Nephron (organoid): ENCODE measurements around the gene ADGRD1.
"Not testable (repeated sequence)": the region's sequence is repeated elsewhere in the genome, so short reads cannot be mapped to it uniquely, and the experiment has no call there.

Source experiments
- H3K27ac Mint-ChIP-seq, 3 experiments: 2 replicates each; pipeline ENCODE4 v1.8.0; 2020; ENCODE audit warnings: mixed read lengths in 3 of 3, mild to moderate bottlenecking in 2 of 3, moderate library complexity in 1 of 3
- H3K27me3 Mint-ChIP-seq: 2 replicates; pipeline ENCODE4 v1.8.0; 2021; ENCODE audit warnings: low read depth, mild to moderate bottlenecking, moderate library complexity, mixed read lengths
- H3K36me3 Mint-ChIP-seq: 2 replicates; pipeline ENCODE4 v1.8.0; 2020; ENCODE audit warnings: low read depth, mixed read lengths
- H3K4me1 Mint-ChIP-seq: 2 replicates; pipeline ENCODE4 v1.8.0; 2020; ENCODE audit warnings: mixed read lengths
- H3K4me3 Mint-ChIP-seq, 3 experiments: 2 replicates each; pipeline ENCODE4 v1.8.0; 2020; ENCODE audit warnings: mild to moderate bottlenecking in 3 of 3, mixed read lengths in 3 of 3, moderate library complexity in 2 of 3
- H3K9me3 Mint-ChIP-seq: 2 replicates; pipeline ENCODE4 v1.8.0; 2020; ENCODE audit warnings: mixed read lengths
- TF ChIP-seq, protein P1 (sequence below), 3 experiments: fragments of 200-600 bp; sonication (generic); IDR thresholded peaks; one replicate each; pipeline ENCODE4 v1.5.0; 2021; ENCODE audit warnings: antibody characterized with exemption in 3 of 3; ENCODE audit not compliant: unreplicated experiment in 3 of 3

The ADGRD1 gene

GRCh38 chr12:130953771-130954543 lies at the start of gene ADGRD1:
Gene ADGRD1, plus strand, starts transcription at chr12:130953907. Its CDS starts 559 bp downstream, at chr12:130954466.
- peak within 1 kb of the TSS; percentile 60 to 82 (median 76) for H3K27ac Mint-ChIP-seq
- peaks cover 34% of the 10 kb centered on the region for H3K4me1 Mint-ChIP-seq

GRCh38 chr12:130904064-130904463 lies 49.6 kb upstream of the ADGRD1 start:
- TF ChIP-seq, protein P1, sequence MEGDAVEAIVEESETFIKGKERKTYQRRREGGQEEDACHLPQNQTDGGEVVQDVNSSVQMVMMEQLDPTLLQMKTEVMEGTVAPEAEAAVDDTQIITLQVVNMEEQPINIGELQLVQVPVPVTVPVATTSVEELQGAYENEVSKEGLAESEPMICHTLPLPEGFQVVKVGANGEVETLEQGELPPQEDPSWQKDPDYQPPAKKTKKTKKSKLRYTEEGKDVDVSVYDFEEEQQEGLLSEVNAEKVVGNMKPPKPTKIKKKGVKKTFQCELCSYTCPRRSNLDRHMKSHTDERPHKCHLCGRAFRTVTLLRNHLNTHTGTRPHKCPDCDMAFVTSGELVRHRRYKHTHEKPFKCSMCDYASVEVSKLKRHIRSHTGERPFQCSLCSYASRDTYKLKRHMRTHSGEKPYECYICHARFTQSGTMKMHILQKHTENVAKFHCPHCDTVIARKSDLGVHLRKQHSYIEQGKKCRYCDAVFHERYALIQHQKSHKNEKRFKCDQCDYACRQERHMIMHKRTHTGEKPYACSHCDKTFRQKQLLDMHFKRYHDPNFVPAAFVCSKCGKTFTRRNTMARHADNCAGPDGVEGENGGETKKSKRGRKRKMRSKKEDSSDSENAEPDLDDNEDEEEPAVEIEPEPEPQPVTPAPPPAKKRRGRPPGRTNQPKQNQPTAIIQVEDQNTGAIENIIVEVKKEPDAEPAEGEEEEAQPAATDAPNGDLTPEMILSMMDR (IDR thresholded peaks at IDR 0.05; ENCODE audit: unreplicated experiment in 3 of 3), result no peak
- peaks cover 3% of the 10 kb centered on the region for H3K27me3 Mint-ChIP-seq
- H3K4me3 Mint-ChIP-seq, result no peak overlapping the region
- no peaks in the 10 kb centered on the region for H3K9me3 Mint-ChIP-seq
- no peak overlapping the region for H3K27ac Mint-ChIP-seq
- no peaks in the 10 kb centered on the region for H3K36me3 Mint-ChIP-seq
- no peaks in the 10 kb centered on the region for H3K4me1 Mint-ChIP-seq

More at GRCh38 chr12:130953771-130954543, at the start of gene ADGRD1:
- H3K9me3 Mint-ChIP-seq, result no peaks in the 10 kb centered on the region
- no peaks in the 10 kb centered on the region for H3K36me3 Mint-ChIP-seq
- TF ChIP-seq, protein P1 (IDR thresholded peaks at IDR 0.05; ENCODE audit: unreplicated experiment in 3 of 3), result no peak
- H3K4me3 Mint-ChIP-seq, result peak within 1 kb of the TSS; percentile 78 to 85 (median 78)
- H3K27me3 Mint-ChIP-seq, result peaks cover 12% of the 10 kb centered on the region

DNA sequence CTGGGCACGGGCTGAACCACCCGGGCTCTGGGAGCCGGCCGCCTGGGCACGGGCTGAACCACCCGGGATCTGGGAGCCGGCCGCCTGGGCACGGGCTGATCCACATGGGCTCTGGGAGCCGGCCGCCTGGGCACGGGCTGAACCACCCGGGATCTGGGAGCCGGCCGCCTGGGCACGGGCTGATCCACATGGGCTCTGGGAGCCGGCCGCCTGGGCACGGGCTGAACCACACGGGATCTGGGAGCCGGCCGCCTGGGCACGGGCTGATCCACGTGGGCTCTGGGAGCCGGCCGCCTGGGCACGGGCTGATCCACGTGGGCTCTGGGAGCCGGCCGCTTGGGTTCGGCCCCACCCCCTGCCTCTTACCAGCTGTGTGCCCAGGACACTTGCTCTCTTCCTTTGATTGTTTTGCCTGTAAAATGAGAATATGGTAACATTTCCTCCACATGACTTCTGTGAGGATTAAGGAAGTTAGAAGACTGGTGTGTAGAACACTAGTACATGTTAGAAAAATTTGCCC lies 48.7 kb upstream of the ADGRD1 start:
- not testable (repeated sequence) for H3K4me3 Mint-ChIP-seq, H3K36me3 Mint-ChIP-seq, H3K27ac Mint-ChIP-seq, H3K27me3 Mint-ChIP-seq, H3K9me3 Mint-ChIP-seq, H3K4me1 Mint-ChIP-seq

- no peaks in the 10 kb centered on the region for H3K4me1 Mint-ChIP-seq
- peaks cover 20% of the 10 kb centered on the region for H3K9me3 Mint-ChIP-seq
- no peaks in the 10 kb centered on the region for H3K36me3 Mint-ChIP-seq
- no peak overlapping the region for H3K27ac Mint-ChIP-seq
- TF ChIP-seq, protein P1 (IDR thresholded peaks at IDR 0.05; ENCODE audit: unreplicated experiment in 3 of 3), result no peak
- no peak overlapping the region for H3K4me3 Mint-ChIP-seq
- peaks cover 8% of the 10 kb centered on the region for H3K27me3 Mint-ChIP-seq
Observed at GRCh38 chr12:130909111-130909510, 44.6 kb upstream of the ADGRD1 start.

- H3K4me3 Mint-ChIP-seq, result no peak overlapping the region
- peaks cover 3% of the 10 kb centered on the region for H3K4me1 Mint-ChIP-seq
- TF ChIP-seq, protein P1 (IDR thresholded peaks at IDR 0.05; ENCODE audit: unreplicated experiment in 3 of 3), result no peak
- H3K9me3 Mint-ChIP-seq, result peaks cover 20% of the 10 kb centered on the region
- no peak overlapping the region for H3K27ac Mint-ChIP-seq
- peaks cover 14% of the 10 kb centered on the region for H3K27me3 Mint-ChIP-seq
- no peaks in the 10 kb centered on the region for H3K36me3 Mint-ChIP-seq
Observed at GRCh38 chr12:130911193-130911592, 42.5 kb upstream of the ADGRD1 start.

- Mint-ChIP-seq H3K27me3 (peaks cover 22% of the 10 kb centered on the region), H3K4me3 (no peak overlapping the region), H3K27ac (no peak overlapping the region), H3K36me3 (no peaks in the 10 kb centered on the region), H3K9me3 (peaks cover 20% of the 10 kb centered on the region), H3K4me1 (peaks cover 10% of the 10 kb centered on the region)
- TF ChIP-seq, protein P1 (IDR thresholded peaks at IDR 0.05; ENCODE audit: unreplicated experiment in 3 of 3), result no peak
Observed at GRCh38 chr12:130911933-130912332, 41.8 kb upstream of the ADGRD1 start.
